GM10266 (cell line): ENCODE measurements around the gene THSD4.
"Not testable (repeated sequence)": the region's sequence is repeated elsewhere in the genome, so short reads cannot be mapped to it uniquely, and the experiment has no call there.

Source experiments
- DNase-seq: peaks from one replicate; pipeline ENCODE4 v3.0.0; 2012; ENCODE audit errors: extremely low spot score
- CTCF ChIP-seq: IDR thresholded peaks from 2 replicates; pipeline ENCODE4 v1.5.1; 2012; ENCODE audit warnings: mild to moderate bottlenecking, low read depth; ENCODE audit not compliant: control insufficient read depth, insufficient read depth; ENCODE audit errors: missing control alignments

Gene THSD4

GRCh38 chr15:71712182-71712581 is 596.9 kb downstream of the THSD4 start:
- TF ChIP-seq CTCF = no peak
- no peak for DNase-seq

- no peak for TF ChIP-seq CTCF
Observed at GRCh38 chr15:71713191-71713809, 598.0 kb downstream of the THSD4 start.

GRCh38 chr15:71715914-71716313 is 600.6 kb downstream of the THSD4 start:
- no peak for TF ChIP-seq CTCF
- no peak for DNase-seq

More at GRCh38 chr15:71713191-71713809, 598.0 kb downstream of the THSD4 start:
- no peak for DNase-seq

GRCh38 chr15:71716990-71717389 is 601.7 kb downstream of the THSD4 start:
- TF ChIP-seq CTCF = no peak
- no peak for DNase-seq

- DNase-seq = no peak
- no peak for TF ChIP-seq CTCF
Observed at GRCh38 chr15:71718116-71718910, 603.0 kb downstream of the THSD4 start.

GRCh38 chr15:71723344-71723743 is 608.1 kb downstream of the THSD4 start:
- TF ChIP-seq CTCF = no peak
- DNase-seq = no peak

- not testable (repeated sequence) for DNase-seq
Observed at GRCh38 chr15:71725207-71725955, 610.1 kb downstream of the THSD4 start.
